Stimulated activated CD8-positive, alpha-beta memory T cell treated with anti-CD3 and anti-CD28 coated beads, Interleukin-7, amount 100 ng/mL, for 4 hours (primary cell): ENCODE data around the gene OSTF1.

ENCODE experiments used
- DNase-seq, 2 donors: peaks; one replicate each; pipeline ENCODE4 v3.0.0-alpha.2; 2020; ENCODE audit warnings: low read depth in 2 of 2

Gene OSTF1

DNA sequence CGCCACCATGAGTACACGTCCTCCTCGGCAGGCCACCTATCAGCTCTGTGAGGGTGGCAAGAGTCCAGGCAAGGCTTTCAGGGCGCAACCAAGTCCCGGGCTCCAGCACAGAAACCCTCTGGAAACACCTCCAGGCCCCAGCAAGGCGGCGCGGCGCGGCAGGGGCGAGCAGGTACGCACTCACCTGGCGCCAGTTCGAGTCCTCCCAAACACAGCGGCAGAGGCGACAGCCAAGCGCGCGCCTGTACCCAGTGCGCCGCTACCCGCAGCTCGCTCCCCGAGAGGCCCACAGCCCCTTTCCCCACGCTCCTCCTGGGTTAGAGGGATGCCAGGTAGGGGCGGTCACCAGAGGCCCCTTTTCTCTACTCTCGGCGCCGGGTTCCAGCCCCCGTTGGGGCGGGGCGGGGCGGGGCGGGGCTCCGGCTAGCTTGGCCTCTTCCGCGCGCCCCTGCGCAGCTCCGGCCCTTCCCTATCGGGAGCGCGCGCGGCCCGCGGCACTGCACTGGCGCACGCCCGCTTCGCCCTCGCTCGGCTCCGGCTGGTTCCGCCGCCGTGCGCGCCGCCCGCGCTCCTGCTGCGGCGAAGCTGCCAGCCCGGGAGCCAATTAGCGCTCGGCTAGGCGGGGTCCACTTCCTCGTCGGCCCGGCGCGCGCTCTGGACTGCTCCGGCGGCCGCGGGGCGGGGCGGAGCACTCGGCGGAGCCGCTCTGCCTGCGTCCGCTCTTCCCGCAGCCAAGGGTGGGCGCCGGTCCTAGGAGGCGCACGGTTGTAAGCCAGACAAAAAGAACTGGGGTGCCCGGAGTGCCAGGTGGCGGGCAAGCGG lies at the start of gene OSTF1, which contains the start of gene NMRK1:
Gene OSTF1 (plus strand): TSS at position 691 of the 822 bp plus-strand sequence. CDS start 179 bp downstream, outside the sequence.
Gene NMRK1 (minus strand): TSS at position 332 of the 822 bp plus-strand sequence. CDS start 5,040 bp downstream, outside the sequence.
- peak; percentile 76 to 95 for DNase-seq

- no peak for DNase-seq
Measured at GRCh38 chr9:75039009-75039408, 49.3 kb upstream of the OSTF1 start.

- no peak for DNase-seq
Measured at GRCh38 chr9:75039801-75040200, 48.5 kb upstream of the OSTF1 start.

DNA sequence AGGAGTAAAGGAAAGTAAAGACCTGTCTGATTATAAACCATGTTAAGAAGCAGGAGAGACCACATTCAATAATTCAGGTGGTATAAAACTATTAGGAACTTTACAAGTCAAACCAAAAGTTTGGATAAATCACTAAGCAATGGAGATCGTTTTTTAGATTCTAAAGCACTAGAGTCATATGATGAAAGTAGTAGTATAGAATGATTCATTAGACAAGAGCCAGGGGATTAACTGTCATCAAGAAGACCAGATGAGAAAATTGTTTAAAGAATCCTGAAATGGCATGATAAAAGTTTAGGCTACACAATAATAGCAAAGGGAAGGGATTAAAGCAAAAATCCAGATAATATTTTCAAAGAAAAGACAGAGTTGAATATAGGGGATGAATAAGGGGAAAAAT lies 47.3 kb upstream of the OSTF1 start:
- DNase-seq, result no peak

DNA sequence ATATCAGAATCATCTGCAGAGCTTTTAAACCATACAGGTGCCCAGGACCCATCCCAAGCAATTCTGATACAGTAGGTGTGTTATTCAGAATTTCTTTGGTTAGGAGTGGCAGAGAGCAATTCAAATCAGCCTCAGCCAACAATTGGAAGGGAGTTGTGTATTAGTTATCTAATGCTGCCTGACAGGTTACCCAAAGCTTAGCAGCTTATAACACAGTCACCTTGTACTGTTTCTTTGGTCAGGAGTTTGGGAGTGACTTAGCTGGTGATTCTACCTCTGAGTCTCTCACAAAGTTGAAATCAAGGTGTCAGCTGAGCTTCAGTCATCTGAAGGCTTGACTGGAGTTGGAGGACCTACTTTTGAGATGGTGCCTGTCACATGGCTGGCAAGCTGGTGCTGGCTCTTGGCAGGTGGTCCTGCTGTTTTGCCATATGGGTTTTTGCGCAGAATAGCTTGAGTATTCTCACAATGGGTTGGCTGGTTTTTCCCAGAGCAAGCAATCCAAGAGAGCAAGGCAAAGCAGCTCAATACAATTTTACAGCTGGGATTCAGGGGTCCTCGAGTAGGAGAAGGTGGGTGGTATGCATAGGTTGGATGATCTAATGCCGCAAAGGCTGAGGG lies 41.5 kb upstream of the OSTF1 start:
- no peak for DNase-seq

- no peak for DNase-seq
Measured at GRCh38 chr9:75047506-75047905, 40.8 kb upstream of the OSTF1 start.

DNA sequence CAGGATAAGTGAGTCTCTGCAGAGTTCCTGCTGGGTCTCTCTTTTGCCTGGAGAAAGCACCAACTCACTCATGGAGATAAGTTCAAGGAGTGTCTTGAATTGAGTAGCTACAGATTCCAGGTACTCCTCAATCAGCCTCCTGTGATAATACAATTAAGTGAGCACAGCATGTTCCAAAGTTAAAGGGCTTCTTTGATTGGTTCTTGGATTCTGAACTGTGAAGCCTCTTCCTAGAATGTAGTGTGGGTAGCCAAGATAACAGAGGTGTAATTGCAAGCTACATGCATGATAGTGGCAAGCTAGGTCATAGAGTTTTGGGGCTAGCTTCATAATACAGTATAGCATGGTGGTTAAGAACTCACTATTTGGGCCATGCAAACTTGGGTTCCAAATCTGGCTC lies 37.0 kb upstream of the OSTF1 start:
- DNase-seq, result no peak

- DNase-seq, result no peak
Measured at GRCh38 chr9:75053869-75054268, 34.4 kb upstream of the OSTF1 start.

GRCh38 chr9:75054368-75055001 lies 33.8 kb upstream of the OSTF1 start:
- DNase-seq, result no peak

DNA sequence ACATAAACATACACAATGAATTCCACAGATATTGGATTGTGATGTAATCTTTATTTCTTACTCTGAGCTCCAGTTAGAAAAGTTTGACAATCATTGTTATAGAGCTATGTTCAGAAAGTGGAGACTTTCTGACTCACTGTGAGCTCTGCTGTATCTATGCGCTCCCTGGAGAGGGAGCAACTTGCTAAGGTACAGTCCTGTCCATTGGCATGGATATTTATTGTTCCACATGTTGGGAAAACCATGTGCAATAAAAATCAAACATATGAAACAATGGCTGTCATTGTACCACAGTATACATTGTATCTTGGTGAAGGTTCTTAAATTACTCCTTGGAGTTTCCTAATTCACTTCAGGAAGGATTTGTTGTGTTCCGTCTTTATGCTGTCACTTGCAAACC lies 27.1 kb upstream of the OSTF1 start:
- no peak for DNase-seq

DNA sequence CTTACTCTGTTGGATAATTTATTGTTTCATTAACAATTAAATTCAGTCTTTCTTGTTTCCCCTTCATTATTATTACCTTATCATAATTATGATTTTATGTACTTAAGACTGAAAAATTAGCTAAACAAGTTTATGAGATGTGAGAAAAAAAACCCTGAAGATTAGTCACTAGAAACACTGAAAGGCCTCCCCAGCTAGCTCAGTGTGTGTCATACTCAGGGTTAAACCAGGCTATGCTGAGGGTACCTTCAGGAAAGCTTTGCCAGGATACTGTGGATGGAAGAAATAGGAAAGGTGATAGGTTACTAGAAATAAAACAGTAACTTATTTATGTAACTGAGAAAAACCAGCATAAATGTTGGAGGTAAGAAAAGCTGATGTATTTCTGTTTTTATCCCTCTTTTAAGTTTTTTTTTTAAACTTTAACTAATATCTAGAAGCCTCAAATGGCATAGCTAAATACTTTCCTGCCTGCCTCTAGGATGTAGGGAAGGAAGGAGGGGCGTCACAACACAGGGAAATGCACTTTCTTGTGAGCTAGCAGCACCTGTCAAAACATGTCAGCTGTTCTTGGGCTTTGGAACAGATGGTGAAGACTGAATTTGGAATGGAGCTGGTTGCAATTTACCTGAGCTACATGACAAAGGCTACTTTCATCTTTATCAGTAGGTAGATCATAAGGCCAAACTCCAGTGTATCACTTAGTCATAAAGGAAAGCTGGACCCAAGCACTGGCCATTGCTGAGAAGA lies 24.6 kb upstream of the OSTF1 start:
- DNase-seq, result no peak

DNA sequence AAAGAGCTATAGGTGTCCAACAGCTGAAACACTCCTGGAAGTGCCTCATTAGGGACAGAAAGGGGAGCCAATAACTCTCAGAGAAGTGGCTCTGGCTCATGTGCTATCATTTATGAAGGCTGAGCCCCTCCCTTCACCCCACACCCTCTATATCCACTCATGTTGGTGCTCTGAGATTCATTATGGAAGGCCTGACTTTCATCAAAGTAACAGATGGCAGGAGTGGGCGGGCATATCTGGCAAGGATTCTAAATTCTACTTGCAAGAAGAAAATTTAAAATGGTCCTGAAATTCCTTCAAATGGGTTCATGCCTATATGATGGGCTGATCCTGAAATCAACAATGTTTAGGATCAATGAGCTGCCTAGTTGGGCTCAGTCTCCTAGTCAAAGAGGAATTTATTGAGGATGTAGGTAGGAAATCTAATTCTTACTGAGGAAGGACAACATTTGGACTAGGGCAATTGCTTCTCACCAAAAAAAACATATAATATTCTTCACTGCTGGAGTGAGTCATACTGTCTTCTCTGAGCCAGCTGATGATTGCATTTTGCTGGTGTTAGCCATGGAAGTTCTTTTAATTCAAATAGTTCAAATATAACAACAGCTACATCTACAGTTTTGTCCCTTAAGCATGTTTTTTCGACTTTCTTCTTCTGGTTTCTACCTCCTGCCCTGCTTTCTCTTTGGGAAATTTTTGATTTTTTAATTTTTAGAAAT lies 23.8 kb upstream of the OSTF1 start:
- DNase-seq, result no peak

GRCh38 chr9:75065510-75065909 lies 22.8 kb upstream of the OSTF1 start:
- DNase-seq, result no peak

GRCh38 chr9:75067894-75068293 lies 20.4 kb upstream of the OSTF1 start:
- DNase-seq, result no peak

DNA sequence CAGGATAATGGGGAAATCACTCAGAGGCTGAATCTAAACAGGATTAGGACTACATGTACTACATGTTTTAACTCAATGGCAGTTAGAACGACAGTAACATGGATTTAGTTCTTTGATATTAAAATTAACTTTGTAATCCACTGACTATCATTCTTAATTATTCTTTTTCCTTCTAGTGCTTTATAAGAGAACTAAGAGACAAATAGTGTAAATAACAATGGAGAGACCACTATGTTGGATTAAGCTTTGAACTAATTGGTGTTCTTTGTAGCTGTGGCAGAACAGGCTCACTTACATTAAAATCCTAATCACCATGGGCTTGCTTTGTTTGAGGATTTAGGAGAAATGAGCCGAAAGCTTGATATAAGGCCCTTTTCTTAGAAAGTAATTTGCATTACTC lies 19.1 kb upstream of the OSTF1 start:
- DNase-seq, result no peak

DNA sequence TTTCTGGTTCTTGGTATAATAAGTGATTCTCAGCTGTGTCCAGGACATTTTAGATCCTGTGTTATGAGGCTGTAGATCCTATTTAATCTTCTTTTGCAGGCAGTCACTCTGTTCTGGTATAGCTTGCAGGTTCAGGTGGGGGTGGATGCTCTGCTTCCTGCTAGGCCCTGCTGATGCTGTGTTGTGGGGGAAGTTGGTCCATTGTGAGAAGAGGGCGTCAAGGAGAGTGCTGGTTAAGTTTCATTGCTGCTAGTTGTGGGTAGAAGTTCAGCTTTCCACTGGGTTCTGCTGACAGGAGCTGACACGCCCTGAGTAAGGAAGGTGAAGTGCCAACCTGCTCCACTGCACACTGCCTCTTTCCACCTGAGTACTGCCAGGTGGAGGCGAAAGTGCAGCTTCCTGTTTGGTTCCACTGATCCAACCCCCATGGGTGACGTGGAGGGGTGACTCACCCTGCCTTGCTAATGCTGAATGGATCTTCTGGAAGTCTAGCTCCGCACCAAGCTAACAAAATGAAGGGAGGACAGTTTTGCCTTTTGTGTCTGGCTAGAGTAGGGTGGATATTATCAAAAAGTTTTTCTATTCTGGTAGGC lies 16.7 kb upstream of the OSTF1 start:
- peak; percentile 33 to 58 for DNase-seq

GRCh38 chr9:75072895-75073294 lies 15.4 kb upstream of the OSTF1 start:
- DNase-seq, result no peak

DNA sequence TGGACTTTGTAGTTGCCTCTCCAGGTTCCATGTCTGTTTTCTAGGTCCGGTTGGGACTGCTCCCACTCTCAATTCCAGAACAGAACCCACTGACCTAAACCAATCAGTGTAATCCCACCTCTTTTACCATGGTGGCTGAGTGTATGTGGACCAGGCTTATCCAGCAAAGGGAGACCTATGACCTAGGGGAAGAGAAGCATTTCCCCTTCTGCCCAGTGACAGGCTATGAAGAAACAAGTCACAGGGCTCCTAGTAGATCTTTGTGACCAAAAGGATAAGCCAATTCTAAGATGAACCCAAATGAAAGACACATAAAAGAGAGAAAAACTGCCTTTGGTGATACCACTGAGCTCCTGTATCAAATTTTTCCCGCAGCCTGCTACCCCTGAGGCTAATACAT lies 6.7 kb upstream of the OSTF1 start:
- no peak for DNase-seq

DNA sequence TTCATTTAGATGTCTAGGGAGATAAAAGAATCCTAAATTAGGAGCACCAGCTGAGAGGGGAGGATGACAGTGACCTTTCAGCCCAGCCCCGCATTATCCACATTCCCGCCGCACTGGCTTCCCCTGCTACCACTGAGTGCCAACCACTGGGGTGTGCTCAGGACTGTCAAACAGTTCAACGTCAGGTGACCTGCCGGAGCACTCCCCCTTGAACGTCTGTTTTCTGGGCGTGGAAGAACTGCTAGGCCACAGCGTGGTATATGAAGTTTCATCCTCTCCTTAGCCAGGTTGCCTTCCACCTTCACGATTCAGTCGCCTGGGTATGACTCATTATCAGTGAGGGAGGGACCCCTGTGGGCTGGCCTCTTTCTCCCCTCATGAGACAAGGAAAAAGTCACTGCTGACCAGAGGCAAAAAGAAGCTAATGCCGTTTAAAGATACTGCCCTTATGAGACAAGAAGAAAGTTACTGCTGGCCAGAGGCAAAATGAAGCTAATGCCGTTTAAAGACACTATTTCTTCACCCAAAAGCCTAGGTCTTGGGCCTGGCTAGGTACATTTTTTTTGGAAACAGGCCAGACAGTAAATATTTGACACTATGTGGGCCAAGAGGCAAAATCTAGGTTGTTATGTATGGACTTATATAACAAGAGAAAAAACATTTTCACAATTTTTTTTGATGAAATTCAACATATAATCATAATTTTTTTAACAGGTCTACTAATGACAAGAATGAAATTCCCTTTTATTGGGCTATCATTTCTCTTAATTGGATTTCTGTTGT lies 4.9 kb upstream of the OSTF1 start:
- peak in 1 of 2 donors; percentile 25 for DNase-seq

DNA sequence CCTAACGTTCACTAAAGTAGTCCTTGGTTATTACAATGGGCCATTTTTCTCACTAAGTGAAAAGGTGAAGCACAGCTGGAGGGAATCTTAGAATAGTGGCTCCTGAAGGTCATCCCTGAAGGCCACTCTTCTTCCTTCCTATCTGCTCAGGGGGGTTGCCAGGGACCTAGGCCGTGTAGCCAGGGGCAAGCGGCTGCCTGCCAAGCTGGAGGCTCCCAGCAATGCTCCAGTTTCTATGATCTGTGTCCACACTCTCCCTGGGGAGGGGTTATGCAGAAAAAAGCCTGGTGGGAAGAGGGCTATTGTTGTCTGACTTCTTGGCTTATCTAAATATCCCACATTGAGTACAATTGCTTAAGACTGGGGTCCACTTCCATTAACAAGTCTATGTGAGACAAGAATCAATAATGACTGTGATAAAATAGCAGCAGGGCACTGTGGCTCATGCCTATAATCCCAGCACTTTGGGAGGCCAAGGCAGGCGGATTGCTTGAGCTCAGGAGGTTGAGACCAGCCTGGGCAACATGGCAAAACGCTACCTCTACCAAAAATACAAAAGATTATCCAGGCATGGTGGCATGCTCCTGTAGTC lies 4.1 kb upstream of the OSTF1 start:
- no peak for DNase-seq
